Measurements from ENCODE around the gene KIF21B. TPM values are rescaled to one million over a fixed set of nuclear protein-coding genes. Genes with fewer than 3 reads are reported as not detected.

The KIF21B gene
- total RNA-seq, 4 donors from 2014 or later = 0.89 to 1.5 (median 1.1) TPM

GRCh38 chr1:201024625-201024998, 1.1 kb upstream of the KIF21B start:
- H3K27me3 ChIP-seq = no peaks in the 10 kb centered on the region
- WGBS, 2 donors = 92 to 93% methylated on average over 2 of the region's 2 CpGs
- no peaks in the 10 kb centered on the region for H3K36me3 ChIP-seq
- no peaks in the 10 kb centered on the region for H3K9me3 ChIP-seq
- DNase-seq = no peak
- intact Hi-C loops (cut with DNase I) = no loop called here
- no peak overlapping the region for H3K27ac ChIP-seq
- no peak overlapping the region for H3K4me3 ChIP-seq (replicated peaks in 1 of 3)
- no peak for TF ChIP-seq POLR2A (IDR thresholded peaks at IDR 0.05)
- TF ChIP-seq, protein P1, sequence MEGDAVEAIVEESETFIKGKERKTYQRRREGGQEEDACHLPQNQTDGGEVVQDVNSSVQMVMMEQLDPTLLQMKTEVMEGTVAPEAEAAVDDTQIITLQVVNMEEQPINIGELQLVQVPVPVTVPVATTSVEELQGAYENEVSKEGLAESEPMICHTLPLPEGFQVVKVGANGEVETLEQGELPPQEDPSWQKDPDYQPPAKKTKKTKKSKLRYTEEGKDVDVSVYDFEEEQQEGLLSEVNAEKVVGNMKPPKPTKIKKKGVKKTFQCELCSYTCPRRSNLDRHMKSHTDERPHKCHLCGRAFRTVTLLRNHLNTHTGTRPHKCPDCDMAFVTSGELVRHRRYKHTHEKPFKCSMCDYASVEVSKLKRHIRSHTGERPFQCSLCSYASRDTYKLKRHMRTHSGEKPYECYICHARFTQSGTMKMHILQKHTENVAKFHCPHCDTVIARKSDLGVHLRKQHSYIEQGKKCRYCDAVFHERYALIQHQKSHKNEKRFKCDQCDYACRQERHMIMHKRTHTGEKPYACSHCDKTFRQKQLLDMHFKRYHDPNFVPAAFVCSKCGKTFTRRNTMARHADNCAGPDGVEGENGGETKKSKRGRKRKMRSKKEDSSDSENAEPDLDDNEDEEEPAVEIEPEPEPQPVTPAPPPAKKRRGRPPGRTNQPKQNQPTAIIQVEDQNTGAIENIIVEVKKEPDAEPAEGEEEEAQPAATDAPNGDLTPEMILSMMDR (IDR thresholded peaks at IDR 0.05) = no peak
- H3K4me1 ChIP-seq = peaks cover 7 to 31% of the 10 kb centered on the region in 2 donors

DNA sequence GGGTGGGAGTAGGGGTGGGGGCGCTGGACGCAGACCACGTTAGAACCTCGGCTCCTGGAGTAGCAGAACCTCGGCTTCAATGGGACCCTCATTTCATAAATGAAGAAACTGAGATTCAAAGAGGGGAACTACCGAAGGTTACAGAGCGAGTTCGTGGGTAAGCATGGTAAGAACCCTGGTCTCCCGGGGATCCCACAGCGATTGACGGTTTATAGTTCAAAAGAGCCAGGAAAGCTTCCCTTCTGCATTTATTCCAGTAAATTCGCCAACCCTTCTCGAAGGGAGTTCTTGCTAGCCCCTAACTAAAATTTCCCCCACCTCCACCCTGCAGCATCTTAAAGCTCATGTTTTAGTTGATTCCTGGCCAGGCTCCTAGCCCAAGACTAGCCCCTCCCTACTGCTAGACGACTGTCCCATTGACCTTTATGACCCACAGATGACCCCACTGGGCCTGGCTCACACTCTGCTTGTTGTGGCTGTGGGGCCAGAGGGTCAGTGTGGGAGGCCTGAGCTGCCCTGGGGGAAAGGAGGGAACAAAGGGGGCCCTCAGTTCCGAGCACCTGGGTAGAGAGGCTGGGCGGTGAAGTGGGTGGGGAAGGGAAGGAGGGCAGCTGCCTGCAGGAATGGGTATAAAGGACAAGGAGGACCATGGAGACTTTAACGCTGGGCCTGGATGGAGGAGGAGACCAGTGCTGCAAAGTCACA, 558 bp upstream of the KIF21B start:
- TF ChIP-seq POLR2A (IDR thresholded peaks at IDR 0.05) = no peak

DNA sequence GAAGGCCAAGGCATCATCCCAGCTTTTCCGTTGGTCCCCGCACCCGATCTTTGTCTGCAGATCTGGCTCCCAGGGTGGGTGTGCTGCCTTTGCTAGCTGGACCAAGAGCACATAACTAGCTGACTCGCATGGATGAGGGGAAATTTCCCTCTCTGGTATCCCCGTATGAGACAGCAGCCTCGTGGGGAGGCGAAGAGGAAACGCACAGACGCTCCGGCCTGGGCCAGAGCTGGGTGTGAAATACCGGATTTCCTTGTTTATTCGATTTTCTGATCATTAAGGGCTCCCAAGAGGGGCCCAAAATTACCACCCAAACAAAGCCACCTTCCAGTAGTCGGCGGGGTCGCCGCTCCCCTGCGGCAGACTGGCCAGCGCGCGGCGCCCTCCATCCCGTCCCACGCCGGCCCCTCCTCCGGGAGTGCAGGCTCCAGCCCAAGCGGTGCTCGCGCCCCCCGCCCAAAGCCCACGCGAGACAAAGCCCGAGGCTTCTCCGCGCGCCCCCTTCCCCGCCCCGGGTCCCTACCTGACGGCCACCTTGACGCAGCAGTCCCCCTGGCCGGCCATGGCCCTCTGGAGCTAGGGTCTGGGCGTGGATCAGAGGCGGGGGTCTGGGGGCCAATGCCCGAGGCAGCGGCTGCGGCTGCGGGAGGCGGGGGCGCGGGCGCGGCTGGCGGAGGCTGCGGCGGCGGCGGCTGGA, 546 bp downstream of the KIF21B start:
- Histone ChIP-seq H3K36me3 (no peaks in the 10 kb centered on the region), H3K4me3 (replicated peaks in 1 of 3) (peak overlapping the region in 2 of 3 donors; percentile 31 to 52), H3K27me3 (no peaks in the 10 kb centered on the region), H3K9me3 (no peaks in the 10 kb centered on the region), H3K4me1 (peaks cover 7 to 27% of the 10 kb centered on the region in 2 donors), H3K27ac (no peak overlapping the region)
- DNase-seq = no peak
- TF ChIP-seq POLR2A (IDR thresholded peaks at IDR 0.05) = no peak
- 22 to 39% methylated on average over 12 to 21 of the region's 56 CpGs for WGBS, 2 donors
- intact Hi-C loops (cut with DNase I) = no loop called here

More for the DNA sequence above, 558 bp upstream of the KIF21B start:
- Histone ChIP-seq H3K4me3 (replicated peaks in 1 of 3) (no peak overlapping the region), H3K4me1 (peaks cover 7 to 31% of the 10 kb centered on the region in 2 donors), H3K27me3 (no peaks in the 10 kb centered on the region), H3K27ac (no peak overlapping the region), H3K36me3 (no peaks in the 10 kb centered on the region), H3K9me3 (no peaks in the 10 kb centered on the region)
- intact Hi-C loops (cut with DNase I) = no loop called here
- no peak for DNase-seq
- 41 to 46% methylated on average over 17 of the region's 17 CpGs for WGBS, 2 donors

DNA sequence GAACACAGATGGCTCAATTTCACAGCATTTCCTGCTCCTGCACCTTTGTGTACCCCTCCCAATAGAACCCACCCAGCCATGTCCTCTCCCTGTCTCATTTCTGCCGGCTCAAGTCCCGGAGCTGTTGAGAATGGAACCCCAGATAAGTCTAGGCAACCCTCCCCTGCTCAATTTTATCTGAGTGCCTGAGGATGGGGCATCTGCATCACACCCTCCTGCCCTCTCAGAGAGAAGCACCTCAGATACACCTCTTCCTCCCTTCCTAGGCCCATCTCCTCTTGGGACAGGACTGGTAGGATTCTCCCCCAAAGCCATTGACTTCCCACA, 1.1 kb downstream of the KIF21B start:
- H3K4me3 ChIP-seq (replicated peaks in 1 of 3) = no peak overlapping the region
- no peaks in the 10 kb centered on the region for H3K36me3 ChIP-seq
- DNase-seq = no peak
- intact Hi-C loops (cut with DNase I) = no loop called here
- H3K27me3 ChIP-seq = no peaks in the 10 kb centered on the region
- TF ChIP-seq, protein P1 (IDR thresholded peaks at IDR 0.05) = no peak
- no peak for TF ChIP-seq POLR2A (IDR thresholded peaks at IDR 0.05)
- peaks cover 7 to 30% of the 10 kb centered on the region in 2 donors for H3K4me1 ChIP-seq
- no peaks in the 10 kb centered on the region for H3K9me3 ChIP-seq
- H3K27ac ChIP-seq = no peak overlapping the region
- 69 to 74% methylated on average over 2 of the region's 2 CpGs for WGBS, 2 donors

GRCh38 chr1:201021630-201022492, 1.7 kb downstream of the KIF21B start:
- no peak for DNase-seq

More at GRCh38 chr1:201021630-201022492, 1.7 kb downstream of the KIF21B start:
- Histone ChIP-seq H3K27ac (no peak overlapping the region), H3K9me3 (no peaks in the 10 kb centered on the region), H3K36me3 (no peaks in the 10 kb centered on the region), H3K4me3 (replicated peaks in 1 of 3) (no peak overlapping the region), H3K4me1 (peaks cover 7 to 36% of the 10 kb centered on the region in 2 donors), H3K27me3 (no peaks in the 10 kb centered on the region)
- intact Hi-C loops (cut with DNase I) = no loop called here
- TF ChIP-seq, protein P1 (IDR thresholded peaks at IDR 0.05) = no peak
- no peak for TF ChIP-seq POLR2A (IDR thresholded peaks at IDR 0.05)
- 69 to 82% methylated on average over 6 of the region's 7 CpGs for WGBS, 2 donors

Measured in thyroid gland (tissue), 4 donors.